HG03571 (cell line): Measurements from ENCODE around the gene NPHP3.
"Not testable (repeated sequence)": the region's sequence is repeated elsewhere in the genome, so short reads cannot be mapped to it uniquely, and the experiment has no call there.

ENCODE experiments used
- ATAC-seq: cut with Tn5 transposase; IDR thresholded peaks from one replicate; pipeline ENCODE4 v1.9.1; 2021; ENCODE audit not compliant: unreplicated experiment

NPHP3 gene

GRCh38 chr3:132722165-132723023, at the start of gene NPHP3:
NPHP3 (minus strand) TSS chr3:132722409; CDS start chr3:132722355, 54 bp downstream.
- ATAC-seq, result peak; percentile 82

- ATAC-seq, result no peak
These were observed 36.5 kb upstream of the NPHP3 start for GRCh38 chr3:132758740-132759139.

DNA sequence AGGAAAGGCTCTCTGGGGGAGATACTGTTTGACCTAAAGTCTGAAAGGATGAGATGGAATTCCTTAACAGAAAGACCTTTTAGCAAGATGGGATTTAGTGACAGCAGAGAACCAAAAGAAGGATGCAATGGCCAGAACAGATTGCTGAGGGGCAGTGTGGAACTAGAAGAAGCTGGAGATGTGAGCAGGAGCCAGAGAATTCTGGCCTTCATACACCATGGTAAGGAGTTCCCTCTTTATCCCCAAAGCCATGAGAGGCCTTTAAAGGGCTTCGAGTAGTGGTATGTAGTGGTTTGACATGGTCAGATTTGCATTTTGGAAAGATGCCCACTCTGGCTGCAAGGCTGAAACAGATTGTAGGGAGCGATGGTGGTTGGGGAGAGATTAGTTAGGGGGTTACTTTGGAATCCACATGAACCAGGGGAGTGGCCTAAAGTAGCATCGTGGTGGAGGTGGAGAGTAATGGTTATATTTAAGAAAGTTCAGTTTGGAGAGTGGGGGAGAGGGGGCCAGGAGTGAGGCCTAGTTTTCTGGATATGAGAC, 34.0 kb upstream of the NPHP3 start:
- ATAC-seq, result no peak

GRCh38 chr3:132753946-132754345, 31.7 kb upstream of the NPHP3 start:
- ATAC-seq, result no peak

GRCh38 chr3:132749786-132750185, 27.6 kb upstream of the NPHP3 start:
- no peak for ATAC-seq

DNA sequence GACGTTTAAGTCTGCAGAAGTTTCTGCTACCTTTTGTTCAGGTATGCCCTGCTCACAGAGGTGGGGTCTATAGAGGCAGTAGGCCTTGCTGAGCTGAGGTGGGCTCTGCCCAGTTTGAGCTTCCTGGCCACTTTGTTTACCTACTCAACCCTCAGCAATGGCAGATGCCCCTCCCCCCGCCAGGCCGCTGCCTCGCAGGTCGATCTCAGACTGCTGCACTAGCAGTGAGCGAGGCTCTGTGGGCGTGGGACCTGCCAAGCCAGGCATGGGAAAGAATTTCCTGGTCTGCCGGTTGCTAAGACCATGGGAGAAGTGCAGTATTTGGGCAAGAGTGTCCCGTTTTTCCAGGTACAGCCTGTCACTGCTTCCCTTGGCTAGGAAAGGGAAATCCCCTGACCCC, 24.5 kb upstream of the NPHP3 start:
- not testable (repeated sequence) for ATAC-seq

GRCh38 chr3:132738314-132738713, 16.1 kb upstream of the NPHP3 start:
- ATAC-seq, result no peak

DNA sequence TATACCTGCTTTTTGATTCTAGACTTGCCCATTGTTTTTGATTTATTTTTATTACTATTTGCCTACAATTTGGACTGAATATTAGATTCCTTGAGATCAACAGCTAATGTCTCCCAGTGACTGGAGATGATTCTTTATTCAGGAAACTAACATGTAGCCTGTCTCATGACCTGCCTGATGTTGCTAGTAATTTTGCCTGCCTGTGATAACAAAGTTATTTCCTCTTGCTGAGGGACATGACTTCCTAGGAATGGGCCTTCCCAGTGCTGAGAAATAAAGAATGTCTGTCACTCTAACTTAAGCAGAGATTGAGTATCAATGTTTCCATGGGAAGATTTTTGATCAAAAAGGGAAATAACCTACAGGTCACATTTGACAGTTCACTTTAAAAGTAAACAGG, 13.4 kb upstream of the NPHP3 start:
- no peak for ATAC-seq

GRCh38 chr3:132730891-132731580, 8.8 kb upstream of the NPHP3 start:
- ATAC-seq, result no peak

DNA sequence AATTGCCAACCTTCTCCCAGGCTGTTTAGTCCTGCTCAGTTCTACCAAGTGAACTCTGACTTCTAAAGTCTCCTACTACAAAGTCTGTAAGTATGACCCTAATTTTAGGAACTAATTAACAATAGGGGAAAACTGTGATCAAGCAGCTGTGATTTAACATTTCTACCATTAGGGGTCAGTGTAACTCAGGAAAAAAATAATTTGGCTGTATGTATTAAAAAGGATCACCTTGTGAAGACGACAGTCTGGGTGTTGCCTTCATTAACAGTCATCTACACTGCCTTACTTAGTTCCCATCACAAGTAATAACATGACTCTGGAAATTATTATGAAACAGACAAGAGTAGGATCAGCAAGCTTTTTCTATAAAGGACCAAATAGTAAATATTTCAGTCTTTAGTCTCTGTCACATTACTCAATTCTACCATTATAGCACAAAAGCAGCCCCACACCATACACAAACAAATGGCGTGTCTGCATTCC, 4.2 kb upstream of the NPHP3 start:
- ATAC-seq, result no peak

- ATAC-seq, result no peak
These were observed 1.1 kb upstream of the NPHP3 start for GRCh38 chr3:132723024-132723950.

GRCh38 chr3:132721479-132722164, 587 bp downstream of the NPHP3 start:
- no peak for ATAC-seq

GRCh38 chr3:132720228-132720627, 2.0 kb downstream of the NPHP3 start:
- no peak for ATAC-seq

- ATAC-seq, result no peak
These were observed 5.8 kb downstream of the NPHP3 start for GRCh38 chr3:132716372-132716771.

GRCh38 chr3:132713977-132714727, 8.1 kb downstream of the NPHP3 start:
- ATAC-seq, result no peak

DNA sequence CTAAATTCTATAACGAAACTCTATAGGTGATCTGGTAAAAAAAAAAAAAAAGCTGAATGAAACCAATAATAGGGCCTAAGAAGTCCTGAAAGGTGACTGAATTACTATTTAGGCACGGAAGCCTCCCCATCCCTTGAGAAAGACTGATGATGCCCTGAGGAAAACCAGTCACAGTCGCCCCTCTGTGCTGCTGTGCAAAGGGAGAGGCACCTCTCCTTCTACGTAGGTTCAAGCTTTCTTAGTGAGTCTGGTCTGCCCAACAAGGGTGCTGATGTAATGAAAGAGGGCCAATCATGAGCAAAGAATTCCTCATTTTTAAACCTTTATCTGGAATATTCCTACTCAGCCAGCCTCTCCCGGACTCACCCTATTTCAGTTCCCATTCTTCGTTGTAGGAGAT, 11.9 kb downstream of the NPHP3 start:
- ATAC-seq, result no peak

DNA sequence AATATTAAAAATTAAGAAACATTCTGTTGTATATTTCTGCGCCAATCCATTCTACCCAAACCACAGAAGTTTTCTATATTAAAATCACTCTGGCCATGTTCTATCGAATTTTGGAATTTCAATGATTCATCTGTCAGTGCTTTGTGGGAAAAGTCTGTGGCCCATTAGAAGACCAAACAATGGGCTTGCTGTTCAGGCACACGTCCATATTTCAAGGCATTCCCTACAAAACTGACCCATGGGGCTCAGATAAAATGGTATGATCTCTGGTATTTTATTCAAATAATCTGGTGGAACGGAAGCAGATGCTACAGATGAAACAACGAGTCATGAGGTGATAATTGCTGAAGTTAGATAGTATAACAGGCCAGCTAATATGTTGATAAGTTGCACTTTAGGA, 12.4 kb downstream of the NPHP3 start:
- ATAC-seq, result no peak

DNA sequence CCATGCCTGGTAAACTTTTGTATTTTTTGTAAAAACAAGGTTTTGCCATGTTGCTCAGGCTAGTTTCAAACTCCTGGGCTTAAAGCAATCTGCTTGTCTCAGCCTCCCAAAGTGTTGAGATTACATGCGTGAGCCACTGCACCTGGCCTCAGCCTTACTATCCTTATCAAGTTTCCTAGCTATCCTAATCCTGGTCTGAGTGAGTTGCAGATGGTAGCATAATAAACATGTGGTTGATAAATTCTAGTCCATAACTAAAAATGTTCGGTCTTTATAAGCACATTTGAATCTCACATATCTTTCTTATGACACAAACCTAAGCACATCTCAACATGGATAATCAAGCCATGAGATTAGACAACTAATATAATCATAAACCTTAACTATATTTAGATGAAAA, 18.5 kb downstream of the NPHP3 start:
- ATAC-seq, result no peak

GRCh38 chr3:132695422-132695821, 26.8 kb downstream of the NPHP3 start:
- ATAC-seq, result no peak

GRCh38 chr3:132694991-132695390, 27.2 kb downstream of the NPHP3 start:
- no peak for ATAC-seq
